ENCODE data around the gene STXBP1. TPM values are rescaled to one million over a fixed set of nuclear protein-coding genes. Genes with fewer than 3 reads are reported as not detected.
A peak's percentile ranks its signal among the peaks of the same experiment; 100 is the strongest.

Gene STXBP1
- total and polyA plus RNA-seq, 2 of the 4 experiments (the other 2 are of a cell fraction) = 15.8 to 22.6 TPM

- no peak overlapping the region for H2BK20ac ChIP-seq (ENCODE audit: low read depth, low read length)
- in situ Hi-C loops (cut with MboI; ENCODE audit: low sequenced_read_pairs) = no loop called here
- TF ChIP-seq USF2 (IDR thresholded peaks at IDR 0.05; ENCODE audit: low read depth, low read length) = no peak
- TF ChIP-seq MXI1 (IDR thresholded peaks at IDR 0.05; ENCODE audit: borderline replicate concordance, low read depth, low read length) = no peak
- no peak for TF ChIP-seq SMC3 (IDR thresholded peaks at IDR 0.05; ENCODE audit: low read depth, low read length)
- no peak for TF ChIP-seq MAFK (IDR thresholded peaks at IDR 0.05; ENCODE audit: low read depth, low read length)
- no peak for TF ChIP-seq POLR2A (IDR thresholded peaks at IDR 0.05; ENCODE audit: low read depth, low read length)
- TF ChIP-seq RCOR1 (IDR thresholded peaks at IDR 0.05; ENCODE audit: insufficient replicate concordance, low read length) = no peak
- TF ChIP-seq CHD1 (IDR thresholded peaks at IDR 0.05; ENCODE audit: low read depth, low read length) = no peak
- TF ChIP-seq RAD21 (IDR thresholded peaks at IDR 0.05; ENCODE audit: low read length) = no peak
- TF ChIP-seq ELK1 (IDR thresholded peaks at IDR 0.05; ENCODE audit: borderline replicate concordance, low read depth, low read length) = no peak
- no peak for TF ChIP-seq MAZ (IDR thresholded peaks at IDR 0.05; ENCODE audit: borderline replicate concordance, low read depth, low read length)
- no peak for TF ChIP-seq CTCF (conservative IDR thresholded peaks at IDR 0.05; ENCODE audit: low read depth, low read length)
- TF ChIP-seq FOS (IDR thresholded peaks at IDR 0.05; ENCODE audit: low read depth, low read length) = no peak
- no peak overlapping the region for H2BK5ac ChIP-seq (ENCODE audit: low read depth, low read length, poor library complexity, severe bottlenecking)
- no peak overlapping the region for H2AK9ac ChIP-seq (replicated peaks; ENCODE audit: low read depth, low read length, poor library complexity)
- no peak overlapping the region for H4K8ac ChIP-seq (ENCODE audit: low read depth in 2 of 2, low read length in 2 of 2)
- 51% methylated on average over 11 of the region's 38 CpGs; no CpG with 5 or more reads in 1 of the 2 experiments for WGBS, 2 experiments (ENCODE audit: extremely low coverage in 2 of 2, insufficient read length in 1 of 2)
- H3K36me3 ChIP-seq (ENCODE audit: control insufficient read depth, insufficient read depth, low read length) = no peaks in the 10 kb centered on the region
- no peaks in the 10 kb centered on the region for H3K4me1 ChIP-seq (ENCODE audit: control insufficient read depth, insufficient read depth, low read length)
- H2BK15ac ChIP-seq (ENCODE audit: low read depth, low read length) = no peak overlapping the region
- no peak overlapping the region for H3K4me2 ChIP-seq (ENCODE audit: low read depth, low read length)
- ATAC-seq (ENCODE audit: low read depth) = no peak
- no peak overlapping the region for H3K9ac ChIP-seq (ENCODE audit: low read depth, low read length)
- no peak overlapping the region for H2AK5ac ChIP-seq (ENCODE audit: low read depth, low read length)
- no peak overlapping the region for H3K23ac ChIP-seq (ENCODE audit: low read depth, low read length)
- POLR2A ChIA-PET (ENCODE audit: unreplicated experiment) = no interaction called here
- H2BK120ac ChIP-seq (ENCODE audit: low read depth, low read length) = no peak overlapping the region
- no peak overlapping the region for H4K5ac ChIP-seq (ENCODE audit: low read depth, low read length)
- CTCF ChIA-PET = no interaction called here
- no peak overlapping the region for H3K56ac ChIP-seq (ENCODE audit: extremely low read depth, insufficient read depth, low read length)
- BruUV-seq (replicated peaks) = no TSS peak
- intact Hi-C loops (cut with micrococcal nuclease) = loop anchor here (5.0 kb wide), 1 partner anchor 375 kb away; no protein-coding TSS in a partner anchor
- peak overlapping the region; percentile 21 for H2AFZ ChIP-seq (replicated peaks; ENCODE audit: low read length, poor library complexity)
- no peaks in the 10 kb centered on the region for H3K9me3 ChIP-seq (ENCODE audit: control insufficient read depth, insufficient read depth, low read length)
- DNase-seq = no peak
- dilution Hi-C loops (cut with HindIII; ENCODE audit: low sequenced_read_pairs, unreplicated experiment) = no loop called here
- no peak overlapping the region for H4K91ac ChIP-seq (ENCODE audit: insufficient read depth, low read depth, low read length)
- no peak overlapping the region for H3K4ac ChIP-seq (ENCODE audit: low read depth, low read length)
- H3K79me1 ChIP-seq (ENCODE audit: low read depth in 1 of 2, low read length in 2 of 2) = no peaks in the 10 kb centered on the region
- peaks cover 16% of the 10 kb centered on the region; the same call in 1 of the 2 replicates for H3K27me3 ChIP-seq (ENCODE audit: control insufficient read depth, insufficient read depth, low read length)
- 0 out of 2 replicates have a peak, but pooled peaks cover 5% of the 10 kb centered on the region for H3K9me1 ChIP-seq (ENCODE audit: insufficient read depth, low read length)
- H4K20me1 ChIP-seq (ENCODE audit: insufficient read depth, low read length) = peaks cover 7% of the 10 kb centered on the region; the same call in 1 of the 2 replicates
- no peak overlapping the region for H3K14ac ChIP-seq (replicated peaks; ENCODE audit: low read depth, low read length)
- H3K4me3 ChIP-seq (ENCODE audit: insufficient read depth, low read depth, low read length) = no peak overlapping the region; the same call in 1 of the 2 replicates
- no peak overlapping the region for H3K27ac ChIP-seq (ENCODE audit: insufficient read depth, low read length)
- no peak overlapping the region for H3K18ac ChIP-seq (ENCODE audit: low read depth, low read length)
These were observed 129.9 kb downstream of the STXBP1 start for GRCh38 chr9:127741831-127742434.
